Measurements from ENCODE around the gene ERN1. TPM values are rescaled to one million over a fixed set of nuclear protein-coding genes. Genes with fewer than 3 reads are reported as not detected.

ERN1 gene
- total and polyA plus RNA-seq, 2 donors (not counting 1 experiment from before 2014, with no cell fraction given): 3.3 to 11.7 TPM

- Histone ChIP-seq H3K79me2 (ENCODE audit: control insufficient read depth, insufficient read depth, low read length) (no peaks in the 10 kb centered on the region), H3K4me1 (ENCODE audit: control insufficient read depth, extremely low read depth, insufficient read depth, low read length) (no peaks in the 10 kb centered on the region), H3K27ac (ENCODE audit: insufficient read depth, low read length) (no peak overlapping the region), H4K20me1 (ENCODE audit: control insufficient read depth, extremely low read depth, insufficient read depth, low read length) (no peaks in the 10 kb centered on the region), H2AFZ (ENCODE audit: low read length) (no peak overlapping the region), H3K27me3 (ENCODE audit: control insufficient read depth, insufficient read depth, low read length) (no peaks in the 10 kb centered on the region), H3K4me3 (replicated peaks in 1 of 4; ENCODE audit: control extremely low read depth in 1 of 4, insufficient read depth in 1 of 4, low read depth in 3 of 4, low read length in 4 of 4) (no peak overlapping the region), H3K4me2 (ENCODE audit: extremely low read depth, insufficient read depth, low read length) (no peak overlapping the region), H3K36me3 (ENCODE audit: control insufficient read depth, insufficient read depth, low read length) (no peaks in the 10 kb centered on the region), H3K9me3 (ENCODE audit: control insufficient read depth, insufficient read depth, low read depth, low read length) (no peaks in the 10 kb centered on the region), H3K9ac (ENCODE audit: insufficient read depth, low read length) (no peak overlapping the region)
- TF ChIP-seq EZH2 (IDR thresholded peaks at IDR 0.05; ENCODE audit: low read length, missing control alignments) (no peak), CTCF (conservative IDR thresholded peaks at IDR 0.05 in 1 of 2, IDR thresholded peaks at IDR 0.05 in 1 of 2; ENCODE audit: low read depth in 1 of 2, low read length in 2 of 2) (no peak)
- DNase-seq (ENCODE audit: low read depth in 2 of 2): peak in 1 of 2 donors; percentile 44
Observed at GRCh38 chr17:64084940-64085649, 44.8 kb downstream of the ERN1 start.

GRCh38 chr17:64084086-64084939, 45.6 kb downstream of the ERN1 start:
- H4K20me1 ChIP-seq (ENCODE audit: control insufficient read depth, extremely low read depth, insufficient read depth, low read length): no peaks in the 10 kb centered on the region
- no peak overlapping the region for H3K4me3 ChIP-seq (replicated peaks in 1 of 4; ENCODE audit: control extremely low read depth in 1 of 4, insufficient read depth in 1 of 4, low read depth in 3 of 4, low read length in 4 of 4)
- H3K79me2 ChIP-seq (ENCODE audit: control insufficient read depth, insufficient read depth, low read length): no peaks in the 10 kb centered on the region
- peak; percentile 46 to 56 for DNase-seq (ENCODE audit: low read depth in 2 of 2)
- H3K36me3 ChIP-seq (ENCODE audit: control insufficient read depth, insufficient read depth, low read length): no peaks in the 10 kb centered on the region
- no peak overlapping the region for H2AFZ ChIP-seq (ENCODE audit: low read length)
- TF ChIP-seq EZH2 (IDR thresholded peaks at IDR 0.05; ENCODE audit: low read length, missing control alignments) (no peak), CTCF (conservative IDR thresholded peaks at IDR 0.05 in 1 of 2, IDR thresholded peaks at IDR 0.05 in 1 of 2; ENCODE audit: low read depth in 1 of 2, low read length in 2 of 2) (no peak)
- H3K4me2 ChIP-seq (ENCODE audit: extremely low read depth, insufficient read depth, low read length): no peak overlapping the region
- H3K27ac ChIP-seq (ENCODE audit: insufficient read depth, low read length): no peak overlapping the region
- H3K9me3 ChIP-seq (ENCODE audit: control insufficient read depth, insufficient read depth, low read depth, low read length): no peaks in the 10 kb centered on the region
- H3K9ac ChIP-seq (ENCODE audit: insufficient read depth, low read length): no peak overlapping the region
- H3K27me3 ChIP-seq (ENCODE audit: control insufficient read depth, insufficient read depth, low read length): no peaks in the 10 kb centered on the region
- no peaks in the 10 kb centered on the region for H3K4me1 ChIP-seq (ENCODE audit: control insufficient read depth, extremely low read depth, insufficient read depth, low read length)

GRCh38 chr17:64083563-64084085, 46.3 kb downstream of the ERN1 start:
- no peaks in the 10 kb centered on the region for H3K79me2 ChIP-seq (ENCODE audit: control insufficient read depth, insufficient read depth, low read length)
- H2AFZ ChIP-seq (ENCODE audit: low read length): no peak overlapping the region
- H3K9ac ChIP-seq (ENCODE audit: insufficient read depth, low read length): no peak overlapping the region
- no peak overlapping the region for H3K4me2 ChIP-seq (ENCODE audit: extremely low read depth, insufficient read depth, low read length)
- no peaks in the 10 kb centered on the region for H3K36me3 ChIP-seq (ENCODE audit: control insufficient read depth, insufficient read depth, low read length)
- H3K27me3 ChIP-seq (ENCODE audit: control insufficient read depth, insufficient read depth, low read length): no peaks in the 10 kb centered on the region
- H3K4me3 ChIP-seq (replicated peaks in 1 of 4; ENCODE audit: control extremely low read depth in 1 of 4, insufficient read depth in 1 of 4, low read depth in 3 of 4, low read length in 4 of 4): no peak overlapping the region
- no peak overlapping the region for H3K27ac ChIP-seq (ENCODE audit: insufficient read depth, low read length)
- no peak for DNase-seq (ENCODE audit: low read depth in 2 of 2)
- no peaks in the 10 kb centered on the region for H3K4me1 ChIP-seq (ENCODE audit: control insufficient read depth, extremely low read depth, insufficient read depth, low read length)
- no peaks in the 10 kb centered on the region for H3K9me3 ChIP-seq (ENCODE audit: control insufficient read depth, insufficient read depth, low read depth, low read length)
- no peak for TF ChIP-seq EZH2 (IDR thresholded peaks at IDR 0.05; ENCODE audit: low read length, missing control alignments)
- no peak for TF ChIP-seq CTCF (conservative IDR thresholded peaks at IDR 0.05 in 1 of 2, IDR thresholded peaks at IDR 0.05 in 1 of 2; ENCODE audit: low read depth in 1 of 2, low read length in 2 of 2)
- no peaks in the 10 kb centered on the region for H4K20me1 ChIP-seq (ENCODE audit: control insufficient read depth, extremely low read depth, insufficient read depth, low read length)
